HL-60 (cell line): ENCODE data around the gene POT1.

ENCODE experiments used
- POLR2AphosphoS5 ChIP-seq: IDR thresholded peaks from 2 replicates; pipeline ENCODE4 v1.6.1; 2012; ENCODE audit warnings: low read depth
- TF ChIP-seq, protein P1 (sequence below): IDR thresholded peaks from one replicate; pipeline ENCODE4 v1.5.1; 2011; ENCODE audit warnings: low read length, control low read depth, inconsistent platforms; ENCODE audit not compliant: insufficient read depth
- TF ChIP-seq, protein P2 (sequence below): IDR thresholded peaks from 2 replicates; pipeline ENCODE4 v1.6.1; 2012; ENCODE audit warnings: low read depth; ENCODE audit not compliant: insufficient replicate concordance

DNA sequence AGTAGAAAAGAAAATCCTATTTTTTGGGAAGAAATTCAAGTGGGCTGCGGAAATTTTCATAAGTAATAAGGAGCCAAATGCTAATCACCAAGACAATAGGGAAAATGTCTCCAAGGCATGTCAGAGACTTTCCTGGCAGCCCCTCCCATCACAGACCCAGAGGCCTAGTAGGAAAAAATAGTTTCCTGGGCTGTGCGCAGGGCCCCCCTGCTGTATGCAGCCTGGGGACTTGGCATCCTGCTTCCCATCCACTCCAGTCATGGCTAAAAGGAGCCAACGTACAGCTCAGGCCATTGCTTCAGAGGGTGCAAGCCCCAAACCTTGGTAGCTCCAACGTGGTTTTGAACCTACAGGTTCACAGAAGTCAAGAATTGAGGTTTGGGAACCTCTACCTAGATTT is 12.8 kb upstream of the POT1 start:
- TF ChIP-seq, protein P1, sequence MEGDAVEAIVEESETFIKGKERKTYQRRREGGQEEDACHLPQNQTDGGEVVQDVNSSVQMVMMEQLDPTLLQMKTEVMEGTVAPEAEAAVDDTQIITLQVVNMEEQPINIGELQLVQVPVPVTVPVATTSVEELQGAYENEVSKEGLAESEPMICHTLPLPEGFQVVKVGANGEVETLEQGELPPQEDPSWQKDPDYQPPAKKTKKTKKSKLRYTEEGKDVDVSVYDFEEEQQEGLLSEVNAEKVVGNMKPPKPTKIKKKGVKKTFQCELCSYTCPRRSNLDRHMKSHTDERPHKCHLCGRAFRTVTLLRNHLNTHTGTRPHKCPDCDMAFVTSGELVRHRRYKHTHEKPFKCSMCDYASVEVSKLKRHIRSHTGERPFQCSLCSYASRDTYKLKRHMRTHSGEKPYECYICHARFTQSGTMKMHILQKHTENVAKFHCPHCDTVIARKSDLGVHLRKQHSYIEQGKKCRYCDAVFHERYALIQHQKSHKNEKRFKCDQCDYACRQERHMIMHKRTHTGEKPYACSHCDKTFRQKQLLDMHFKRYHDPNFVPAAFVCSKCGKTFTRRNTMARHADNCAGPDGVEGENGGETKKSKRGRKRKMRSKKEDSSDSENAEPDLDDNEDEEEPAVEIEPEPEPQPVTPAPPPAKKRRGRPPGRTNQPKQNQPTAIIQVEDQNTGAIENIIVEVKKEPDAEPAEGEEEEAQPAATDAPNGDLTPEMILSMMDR = no peak
- no peak for TF ChIP-seq POLR2AphosphoS5
- TF ChIP-seq, protein P2, sequence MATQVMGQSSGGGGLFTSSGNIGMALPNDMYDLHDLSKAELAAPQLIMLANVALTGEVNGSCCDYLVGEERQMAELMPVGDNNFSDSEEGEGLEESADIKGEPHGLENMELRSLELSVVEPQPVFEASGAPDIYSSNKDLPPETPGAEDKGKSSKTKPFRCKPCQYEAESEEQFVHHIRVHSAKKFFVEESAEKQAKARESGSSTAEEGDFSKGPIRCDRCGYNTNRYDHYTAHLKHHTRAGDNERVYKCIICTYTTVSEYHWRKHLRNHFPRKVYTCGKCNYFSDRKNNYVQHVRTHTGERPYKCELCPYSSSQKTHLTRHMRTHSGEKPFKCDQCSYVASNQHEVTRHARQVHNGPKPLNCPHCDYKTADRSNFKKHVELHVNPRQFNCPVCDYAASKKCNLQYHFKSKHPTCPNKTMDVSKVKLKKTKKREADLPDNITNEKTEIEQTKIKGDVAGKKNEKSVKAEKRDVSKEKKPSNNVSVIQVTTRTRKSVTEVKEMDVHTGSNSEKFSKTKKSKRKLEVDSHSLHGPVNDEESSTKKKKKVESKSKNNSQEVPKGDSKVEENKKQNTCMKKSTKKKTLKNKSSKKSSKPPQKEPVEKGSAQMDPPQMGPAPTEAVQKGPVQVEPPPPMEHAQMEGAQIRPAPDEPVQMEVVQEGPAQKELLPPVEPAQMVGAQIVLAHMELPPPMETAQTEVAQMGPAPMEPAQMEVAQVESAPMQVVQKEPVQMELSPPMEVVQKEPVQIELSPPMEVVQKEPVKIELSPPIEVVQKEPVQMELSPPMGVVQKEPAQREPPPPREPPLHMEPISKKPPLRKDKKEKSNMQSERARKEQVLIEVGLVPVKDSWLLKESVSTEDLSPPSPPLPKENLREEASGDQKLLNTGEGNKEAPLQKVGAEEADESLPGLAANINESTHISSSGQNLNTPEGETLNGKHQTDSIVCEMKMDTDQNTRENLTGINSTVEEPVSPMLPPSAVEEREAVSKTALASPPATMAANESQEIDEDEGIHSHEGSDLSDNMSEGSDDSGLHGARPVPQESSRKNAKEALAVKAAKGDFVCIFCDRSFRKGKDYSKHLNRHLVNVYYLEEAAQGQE = no peak
